ENCODE data around the gene FUT9.
"Not testable (repeated sequence)": the region's sequence is repeated elsewhere in the genome, so short reads cannot be mapped to it uniquely, and the experiment has no call there.

FUT9 gene

GRCh38 chr6:96186516-96187195, 170.9 kb downstream of the FUT9 start:
- no peak for DNase-seq (ENCODE audit: low read depth)

GRCh38 chr6:96194675-96195074, 178.9 kb downstream of the FUT9 start:
- DNase-seq (ENCODE audit: low read depth), result no peak

GRCh38 chr6:96195272-96195671, 179.5 kb downstream of the FUT9 start:
- no peak for DNase-seq (ENCODE audit: low read depth)

- DNase-seq (ENCODE audit: low read depth), result no peak
Measured at GRCh38 chr6:96196633-96197032, 180.9 kb downstream of the FUT9 start.

- no peak for DNase-seq (ENCODE audit: low read depth)
Measured at GRCh38 chr6:96197241-96197640, 181.5 kb downstream of the FUT9 start.

DNA sequence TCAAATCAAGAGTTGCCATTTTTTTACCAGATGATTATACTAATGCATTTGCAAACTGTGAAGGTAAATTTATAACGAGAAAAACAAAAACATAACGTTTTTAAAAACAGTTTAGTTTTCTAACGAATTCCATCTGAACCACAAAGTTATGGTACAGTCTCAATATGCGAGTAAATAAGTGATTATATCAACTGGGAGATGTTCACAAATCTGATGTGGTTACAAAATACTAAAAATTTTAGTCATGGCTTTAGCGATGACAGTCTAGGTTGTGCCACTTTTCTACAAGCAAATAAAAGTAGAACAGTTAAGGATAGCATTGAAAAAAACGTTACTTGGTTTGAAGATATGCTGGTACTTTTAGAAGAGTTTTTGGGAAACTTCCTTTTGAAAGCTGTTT, 186.8 kb downstream of the FUT9 start:
- DNase-seq (ENCODE audit: low read depth), result no peak

- DNase-seq (ENCODE audit: low read depth), result no peak
Measured at GRCh38 chr6:96211341-96211740, 195.6 kb downstream of the FUT9 start.

GRCh38 chr6:96212066-96212465, 196.3 kb downstream of the FUT9 start:
- no peak for DNase-seq (ENCODE audit: low read depth)

GRCh38 chr6:96213784-96214183, 198.0 kb downstream of the FUT9 start:
- no peak for DNase-seq (ENCODE audit: low read depth)

DNA sequence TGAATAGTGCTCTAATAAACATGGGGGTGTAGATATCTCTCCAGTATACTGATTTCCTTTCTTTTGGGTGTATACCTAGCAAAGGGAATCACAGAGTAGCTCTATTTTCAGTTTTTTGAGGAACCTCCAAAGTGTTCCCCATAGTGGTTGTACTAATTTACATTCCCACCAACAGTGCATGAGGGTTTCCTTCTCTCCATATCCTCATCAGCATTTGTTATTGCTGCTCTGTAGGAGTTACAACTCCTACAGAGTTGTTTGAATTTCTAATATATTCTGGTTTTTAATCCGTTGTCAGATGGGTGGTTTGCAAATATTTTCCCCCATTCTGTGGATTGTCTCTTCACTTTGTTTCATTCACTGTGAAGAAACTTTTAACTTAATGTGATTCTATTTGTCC, 207.9 kb downstream of the FUT9 start:
- no peak for DNase-seq (ENCODE audit: low read depth)

- DNase-seq (ENCODE audit: low read depth), result no peak
Measured at GRCh38 chr6:96227135-96227534, 211.4 kb downstream of the FUT9 start.

GRCh38 chr6:96234444-96234843, 218.7 kb downstream of the FUT9 start:
- DNase-seq (ENCODE audit: low read depth), result no peak

GRCh38 chr6:96235927-96236326, 220.2 kb downstream of the FUT9 start:
- no peak for DNase-seq (ENCODE audit: low read depth)

DNA sequence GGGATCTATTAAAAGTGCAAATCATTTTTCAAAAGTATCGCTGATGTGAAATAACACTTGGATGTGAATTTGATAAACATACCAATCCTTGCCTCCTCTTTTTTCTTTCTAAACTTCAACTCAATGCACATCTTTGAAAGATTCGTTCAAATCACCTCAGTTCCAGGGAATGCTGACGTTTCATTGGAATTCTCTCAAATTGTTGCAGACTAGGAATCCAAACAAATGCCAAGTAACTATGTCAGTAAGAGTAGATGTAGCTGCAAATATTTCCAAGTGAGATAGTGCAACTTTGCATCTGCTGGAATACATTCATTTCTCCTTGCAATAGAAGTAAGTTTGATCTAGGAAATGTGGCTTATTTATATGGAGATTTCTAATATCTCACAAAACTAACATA, 220.7 kb downstream of the FUT9 start:
- no peak for DNase-seq (ENCODE audit: low read depth)

GRCh38 chr6:96237638-96238347, 222.0 kb downstream of the FUT9 start:
- DNase-seq (ENCODE audit: low read depth), result no peak

- no peak for DNase-seq (ENCODE audit: low read depth)
Measured at GRCh38 chr6:96246563-96246962, 230.8 kb downstream of the FUT9 start.

GRCh38 chr6:96249755-96250154, 234.0 kb downstream of the FUT9 start:
- no peak for DNase-seq (ENCODE audit: low read depth)

- DNase-seq (ENCODE audit: low read depth), result no peak
Measured at GRCh38 chr6:96257751-96258150, 242.0 kb downstream of the FUT9 start.

DNA sequence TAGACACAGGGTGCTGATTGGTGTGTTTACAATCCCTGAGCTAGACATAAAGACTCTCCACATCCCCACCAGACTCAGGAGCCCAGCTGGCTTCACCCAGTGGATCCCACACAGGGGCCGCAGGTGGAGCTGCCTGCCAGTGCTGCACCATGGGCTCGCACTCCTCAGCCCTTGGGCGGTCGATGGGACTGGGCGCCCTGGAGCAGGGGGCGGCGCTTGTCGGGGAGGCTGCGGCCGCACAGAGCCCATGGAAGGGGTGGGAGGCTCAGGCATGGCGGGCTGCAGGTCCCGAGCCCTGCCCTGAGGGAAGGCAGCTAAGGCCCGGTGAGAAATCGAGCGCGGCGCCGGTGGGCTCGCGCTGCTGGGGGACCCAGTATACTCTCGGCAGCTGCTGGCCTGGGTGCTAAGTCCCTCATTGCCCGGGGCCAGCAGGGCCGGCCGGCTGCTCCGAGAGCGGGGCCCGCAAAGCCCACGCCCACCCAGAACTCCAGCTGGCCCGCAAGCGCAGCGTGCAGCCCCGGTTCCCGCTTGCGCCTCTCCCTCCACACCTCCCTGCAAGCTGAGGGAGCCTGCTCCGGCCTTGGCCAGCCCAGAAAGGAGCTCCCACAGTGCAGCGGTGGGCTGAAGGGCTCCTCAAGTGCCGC, 245.1 kb downstream of the FUT9 start:
- DNase-seq (ENCODE audit: low read depth), result not testable (repeated sequence)

Measured in ELR (cell line).